ENCODE measurements around the gene OSGIN1.

The OSGIN1 gene

GRCh38 chr16:84007520-84007919, 54.5 kb downstream of the OSGIN1 start:
- no peak for DNase-seq

GRCh38 chr16:84007965-84008364, 54.9 kb downstream of the OSGIN1 start:
- DNase-seq, result no peak

- DNase-seq, result no peak
Observed at GRCh38 chr16:84009282-84009681, 56.2 kb downstream of the OSGIN1 start.

- no peak for DNase-seq
Observed at GRCh38 chr16:84013787-84014569, 60.9 kb downstream of the OSGIN1 start.

- DNase-seq, result no peak
Observed at GRCh38 chr16:84014570-84015327, 61.7 kb downstream of the OSGIN1 start.

GRCh38 chr16:84015399-84015798, 62.4 kb downstream of the OSGIN1 start:
- no peak for DNase-seq
